ENCODE data around the gene TMTC4. TPM values are rescaled to one million over a fixed set of nuclear protein-coding genes. Genes with fewer than 3 reads are reported as not detected.

Gene TMTC4
- total RNA-seq, 1 donor, result 11.7 TPM

GRCh38 chr13:100561599-100562204 lies 112.9 kb downstream of the TMTC4 start:
- H3K4me3 ChIP-seq (ENCODE audit: low read depth, low read length), result no peak overlapping the region
- no peak for DNase-seq (ENCODE audit: low read depth)
- TF ChIP-seq, protein P1, sequence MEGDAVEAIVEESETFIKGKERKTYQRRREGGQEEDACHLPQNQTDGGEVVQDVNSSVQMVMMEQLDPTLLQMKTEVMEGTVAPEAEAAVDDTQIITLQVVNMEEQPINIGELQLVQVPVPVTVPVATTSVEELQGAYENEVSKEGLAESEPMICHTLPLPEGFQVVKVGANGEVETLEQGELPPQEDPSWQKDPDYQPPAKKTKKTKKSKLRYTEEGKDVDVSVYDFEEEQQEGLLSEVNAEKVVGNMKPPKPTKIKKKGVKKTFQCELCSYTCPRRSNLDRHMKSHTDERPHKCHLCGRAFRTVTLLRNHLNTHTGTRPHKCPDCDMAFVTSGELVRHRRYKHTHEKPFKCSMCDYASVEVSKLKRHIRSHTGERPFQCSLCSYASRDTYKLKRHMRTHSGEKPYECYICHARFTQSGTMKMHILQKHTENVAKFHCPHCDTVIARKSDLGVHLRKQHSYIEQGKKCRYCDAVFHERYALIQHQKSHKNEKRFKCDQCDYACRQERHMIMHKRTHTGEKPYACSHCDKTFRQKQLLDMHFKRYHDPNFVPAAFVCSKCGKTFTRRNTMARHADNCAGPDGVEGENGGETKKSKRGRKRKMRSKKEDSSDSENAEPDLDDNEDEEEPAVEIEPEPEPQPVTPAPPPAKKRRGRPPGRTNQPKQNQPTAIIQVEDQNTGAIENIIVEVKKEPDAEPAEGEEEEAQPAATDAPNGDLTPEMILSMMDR (IDR thresholded peaks at IDR 0.05; ENCODE audit: insufficient read depth, low read depth, low read length), result no peak

GRCh38 chr13:100561158-100561499 lies 113.5 kb downstream of the TMTC4 start:
- DNase-seq (ENCODE audit: low read depth), result no peak
- no peak overlapping the region for H3K4me3 ChIP-seq (ENCODE audit: low read depth, low read length)
- TF ChIP-seq, protein P1 (IDR thresholded peaks at IDR 0.05; ENCODE audit: insufficient read depth, low read depth, low read length), result no peak

DNA sequence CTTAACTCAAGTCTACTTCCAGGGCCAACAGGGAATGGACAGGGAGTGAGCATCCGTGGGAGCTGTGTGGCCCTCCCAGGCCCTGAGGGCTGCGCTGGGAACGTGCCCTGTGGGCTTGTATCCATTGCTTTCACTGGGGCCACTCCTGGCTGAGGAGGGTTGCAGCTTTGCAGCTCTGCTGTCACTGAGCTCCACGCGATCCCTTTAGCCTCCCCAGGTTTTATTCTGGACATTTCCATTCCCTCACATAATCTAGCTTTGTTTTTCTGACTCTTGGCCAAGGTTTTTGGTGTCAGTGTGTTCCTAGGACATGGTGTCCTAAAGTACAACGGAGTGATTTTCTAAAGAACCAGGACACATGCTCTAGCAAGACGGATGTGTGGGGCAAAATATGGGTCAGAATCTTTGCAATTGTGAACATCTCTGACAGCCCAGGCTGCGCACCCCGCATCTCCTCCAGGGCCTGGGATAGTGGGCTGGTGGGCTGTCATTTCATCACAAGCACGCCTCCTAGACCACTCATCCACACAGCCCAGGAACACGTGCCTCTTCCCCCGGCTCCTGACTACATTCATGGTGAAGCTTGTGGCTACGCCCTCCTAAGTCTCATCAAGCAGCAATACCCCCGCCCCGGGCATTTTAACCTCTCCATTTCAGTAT lies 114.0 kb downstream of the TMTC4 start:
- TF ChIP-seq, protein P1 (IDR thresholded peaks at IDR 0.05; ENCODE audit: insufficient read depth, low read depth, low read length), result no peak
- no peak for DNase-seq (ENCODE audit: low read depth)
- H3K4me3 ChIP-seq (ENCODE audit: low read depth, low read length), result no peak overlapping the region

GRCh38 chr13:100559886-100560285 lies 114.7 kb downstream of the TMTC4 start:
- no peak for DNase-seq (ENCODE audit: low read depth)
- H3K4me3 ChIP-seq (ENCODE audit: low read depth, low read length), result no peak overlapping the region
- TF ChIP-seq, protein P1 (IDR thresholded peaks at IDR 0.05; ENCODE audit: insufficient read depth, low read depth, low read length), result no peak

Other genes starting within 250 kb of the TMTC4 start
- gene GGACT, start 86.0 kb downstream of the TMTC4 start, total RNA-seq, result 5.2 and 8.2 TPM in 2 replicates

Data from fibroblast of villous mesenchyme (primary cell).